GM23248 (cell line): ENCODE measurements around the gene FGF6. TPM values are rescaled to one million over a fixed set of nuclear protein-coding genes. Genes with fewer than 3 reads are reported as not detected.

ENCODE experiments used
- DNase-seq: peaks from one replicate; pipeline ENCODE4 v3.0.0-alpha.2; 2015
- H2AFZ ChIP-seq: fragments of 200-600 bp; sonication (generic); 2 replicates; pipeline ENCODE4 v1.6.1; 2016; ENCODE audit warnings: antibody characterized with exemption
- H3F3A ChIP-seq: fragments of 200-600 bp; sonication (generic); 2 replicates; pipeline ENCODE4 v1.6.1; 2016; ENCODE audit warnings: mild to moderate bottlenecking, antibody characterized with exemption, mixed run types; ENCODE audit not compliant: insufficient read depth
- H3K27ac ChIP-seq: fragments of 200-600 bp; sonication (generic); 2 replicates; pipeline ENCODE4 v1.5.1; 2016; ENCODE audit warnings: mild to moderate bottlenecking
- H3K27me3 ChIP-seq: fragments of 200-600 bp; sonication (generic); replicated peaks from 2 replicates; pipeline ENCODE4 v1.6.1; 2016; ENCODE audit warnings: mild to moderate bottlenecking; ENCODE audit not compliant: insufficient read depth
- H3K36me3 ChIP-seq: fragments of 200-600 bp; sonication (generic); 2 replicates; pipeline ENCODE4 v1.6.1; 2016; ENCODE audit warnings: low read depth, mild to moderate bottlenecking
- H3K4me1 ChIP-seq: fragments of 200-600 bp; sonication (generic); 2 replicates; pipeline ENCODE4 v1.6.1; 2016; ENCODE audit warnings: mild to moderate bottlenecking; ENCODE audit not compliant: insufficient read depth
- H3K4me2 ChIP-seq: fragments of 200-600 bp; sonication (generic); one replicate; pipeline ENCODE4 v1.6.1; 2016; ENCODE audit warnings: mild to moderate bottlenecking; ENCODE audit not compliant: unreplicated experiment
- H3K4me3 ChIP-seq: fragments of 200-600 bp; sonication (generic); 2 replicates; pipeline ENCODE4 v1.5.1; 2016; ENCODE audit warnings: mild to moderate bottlenecking
- H3K79me2 ChIP-seq: fragments of 200-600 bp; sonication (generic); 2 replicates; pipeline ENCODE4 v1.6.1; 2016; ENCODE audit warnings: mild to moderate bottlenecking; ENCODE audit not compliant: insufficient read depth
- H3K9ac ChIP-seq: fragments of 200-600 bp; sonication (generic); 2 replicates; pipeline ENCODE4 v1.6.1; 2016; ENCODE audit warnings: mild to moderate bottlenecking
- H3K9me2 ChIP-seq: fragments of 200-600 bp; sonication (generic); 2 replicates; pipeline ENCODE4 v1.6.1; 2016; ENCODE audit warnings: mixed run types, mild to moderate bottlenecking, moderate library complexity; ENCODE audit not compliant: insufficient read depth
- H3K9me3 ChIP-seq: fragments of 200-600 bp; sonication (generic); one replicate; pipeline ENCODE4 v1.6.1; 2017; ENCODE audit warnings: low read depth
- H4K20me1 ChIP-seq: fragments of 200-600 bp; sonication (generic); 2 replicates; pipeline ENCODE4 v1.6.0; 2016; ENCODE audit not compliant: insufficient read depth
- EZH2 ChIP-seq: fragments of 200-600 bp; sonication (generic); IDR thresholded peaks from 2 replicates; pipeline ENCODE4 v1.6.1; 2018; ENCODE audit warnings: antibody characterized with exemption, mild to moderate bottlenecking; ENCODE audit not compliant: insufficient read depth, poor library complexity, severe bottlenecking
- EZH2phosphoT487 ChIP-seq: fragments of 200-600 bp; sonication (generic); IDR thresholded peaks from 2 replicates; pipeline ENCODE4 v1.6.1; 2018; ENCODE audit warnings: antibody characterized with exemption, moderate library complexity, mild to moderate bottlenecking, low read depth; ENCODE audit not compliant: insufficient read depth
- WGBS, 2 experiments: methylation state at CpG; one replicate each; pipeline ENCODE4 v1.1.6; 2015 to 2017; ENCODE audit warnings: low lambda C conversion rate in 2 of 2, low coverage in 1 of 2; ENCODE audit errors: missing lambda C conversion rate in 2 of 2; 5-methylcytosine and 5-hydroxymethylcytosine counted together
- in situ Hi-C: fragments of 300-500 bp; cut with MboI; formaldehyde crosslinking; loops from 2 replicates; pipeline ENCODE4 v1.15.0; 2020
- polyA plus RNA-seq: library from polyadenylated mRNA; unstranded; fragments of >200 nt; fragmentation: Nextera tagmentation; extraction: Ambion mirVana; gene quantifications from 2 replicates; pipeline ENCODE4 v1.2.1, GENCODE V29; 2016
- total RNA-seq: library from RNA; depleted of rRNA; stranded (reverse); fragments of >200 nt; shearing (Covaris generic); gene quantifications from 2 replicates; pipeline ENCODE4 v1.2.3, GENCODE V29; 2014

The FGF6 gene
- total and polyA plus RNA-seq, 2 experiments from 2014 or later = not detected

GRCh38 chr12:4421590-4422031, 24.0 kb downstream of the FGF6 start:
- TF ChIP-seq EZH2phosphoT487 = no peak
- no peak for TF ChIP-seq EZH2
- H3K9me2 ChIP-seq = no peaks in the 10 kb centered on the region
- no peaks in the 10 kb centered on the region for H3K4me1 ChIP-seq
- 34 to 39% methylated on average over 4 of the region's 4 CpGs for WGBS, 2 experiments
- no peaks in the 10 kb centered on the region for H3F3A ChIP-seq
- DNase-seq = peak; percentile 54
- H3K36me3 ChIP-seq = no peaks in the 10 kb centered on the region
- no peaks in the 10 kb centered on the region for H3K9me3 ChIP-seq
- H4K20me1 ChIP-seq = no peaks in the 10 kb centered on the region
- no peak overlapping the region for H2AFZ ChIP-seq
- no peak overlapping the region for H3K9ac ChIP-seq
- H3K79me2 ChIP-seq = no peaks in the 10 kb centered on the region
- H3K27me3 ChIP-seq = peaks cover 29% of the 10 kb centered on the region
- in situ Hi-C loops = no loop called here
- H3K4me3 ChIP-seq = no peak overlapping the region
- H3K27ac ChIP-seq = no peak overlapping the region
- H3K4me2 ChIP-seq = no peak overlapping the region

GRCh38 chr12:4420138-4420670, 25.4 kb downstream of the FGF6 start:
- no peak for DNase-seq
- no peak overlapping the region for H3K9ac ChIP-seq
- H2AFZ ChIP-seq = no peak overlapping the region
- H3F3A ChIP-seq = no peaks in the 10 kb centered on the region
- peaks cover 41% of the 10 kb centered on the region for H3K27me3 ChIP-seq
- no peaks in the 10 kb centered on the region for H4K20me1 ChIP-seq
- no peaks in the 10 kb centered on the region for H3K4me1 ChIP-seq
- no peaks in the 10 kb centered on the region for H3K9me3 ChIP-seq
- no peaks in the 10 kb centered on the region for H3K79me2 ChIP-seq
- no peaks in the 10 kb centered on the region for H3K36me3 ChIP-seq
- TF ChIP-seq EZH2 (no peak), EZH2phosphoT487 (no peak)
- H3K4me3 ChIP-seq = no peak overlapping the region
- 63 to 66% methylated on average over 5 of the region's 5 CpGs for WGBS, 2 experiments
- in situ Hi-C loops = no loop called here
- no peaks in the 10 kb centered on the region for H3K9me2 ChIP-seq
- no peak overlapping the region for H3K4me2 ChIP-seq
- H3K27ac ChIP-seq = no peak overlapping the region

- no peaks in the 10 kb centered on the region for H3K4me1 ChIP-seq
- no peak overlapping the region for H3K27ac ChIP-seq
- H3K9me2 ChIP-seq = no peaks in the 10 kb centered on the region
- no peak overlapping the region for H2AFZ ChIP-seq
- H3K27me3 ChIP-seq = peaks cover 54% of the 10 kb centered on the region
- H3K9me3 ChIP-seq = no peaks in the 10 kb centered on the region
- no peak for DNase-seq
- no peak overlapping the region for H3K4me3 ChIP-seq
- no peaks in the 10 kb centered on the region for H4K20me1 ChIP-seq
- TF ChIP-seq EZH2phosphoT487 (no peak), EZH2 (no peak)
- in situ Hi-C loops = no loop called here
- H3K79me2 ChIP-seq = no peaks in the 10 kb centered on the region
- H3K36me3 ChIP-seq = no peaks in the 10 kb centered on the region
- no peak overlapping the region for H3K9ac ChIP-seq
- H3K4me2 ChIP-seq = no peak overlapping the region
- H3F3A ChIP-seq = no peaks in the 10 kb centered on the region
- 60 to 68% methylated on average over 5 of the region's 5 CpGs for WGBS, 2 experiments
These were observed 26.7 kb downstream of the FGF6 start for GRCh38 chr12:4418913-4419312.

DNA sequence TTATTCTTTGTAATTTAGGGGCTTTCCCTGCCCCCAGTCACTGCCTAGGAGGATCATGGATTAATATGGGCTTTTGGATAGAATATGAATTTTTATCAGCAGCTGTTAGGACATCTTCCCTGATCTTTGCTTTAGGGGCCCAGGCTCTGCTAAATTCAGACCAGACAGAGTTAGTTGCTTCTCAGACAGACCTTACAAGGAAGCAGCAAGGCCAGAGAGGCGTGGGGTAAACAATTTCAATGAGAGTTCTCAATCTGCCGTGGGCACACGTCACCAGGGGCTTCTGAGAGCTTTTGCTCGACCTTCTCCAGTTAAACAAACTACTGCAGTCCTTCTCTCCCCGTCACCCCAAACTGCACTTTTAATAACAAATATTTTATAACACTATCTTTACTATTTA, 27.7 kb downstream of the FGF6 start:
- Histone ChIP-seq H3K27ac (no peak overlapping the region), H3K4me2 (no peak overlapping the region), H3K9me3 (no peaks in the 10 kb centered on the region), H3K4me1 (no peaks in the 10 kb centered on the region), H3K9me2 (no peaks in the 10 kb centered on the region), H3F3A (no peaks in the 10 kb centered on the region), H3K9ac (no peak overlapping the region), H2AFZ (no peak overlapping the region), H3K36me3 (no peaks in the 10 kb centered on the region), H3K4me3 (no peak overlapping the region), H3K27me3 (peaks cover 61% of the 10 kb centered on the region), H4K20me1 (no peaks in the 10 kb centered on the region), H3K79me2 (no peaks in the 10 kb centered on the region)
- 18 to 28% methylated on average over 5 of the region's 5 CpGs for WGBS, 2 experiments
- TF ChIP-seq EZH2 = no peak
- no peak for TF ChIP-seq EZH2phosphoT487
- in situ Hi-C loops = no loop called here
- no peak for DNase-seq

- H3K79me2 ChIP-seq = no peaks in the 10 kb centered on the region
- TF ChIP-seq EZH2 (no peak), EZH2phosphoT487 (no peak)
- H4K20me1 ChIP-seq = no peaks in the 10 kb centered on the region
- H3F3A ChIP-seq = no peaks in the 10 kb centered on the region
- no peak overlapping the region for H3K9ac ChIP-seq
- peaks cover 66% of the 10 kb centered on the region for H3K27me3 ChIP-seq
- H2AFZ ChIP-seq = no peak overlapping the region
- DNase-seq = no peak
- in situ Hi-C loops = no loop called here
- H3K9me2 ChIP-seq = no peaks in the 10 kb centered on the region
- H3K4me2 ChIP-seq = no peak overlapping the region
- H3K4me3 ChIP-seq = no peak overlapping the region
- H3K36me3 ChIP-seq = no peaks in the 10 kb centered on the region
- WGBS, 2 experiments = 0 to 6% methylated on average over 6 of the region's 6 CpGs
- no peaks in the 10 kb centered on the region for H3K9me3 ChIP-seq
- H3K27ac ChIP-seq = no peak overlapping the region
- H3K4me1 ChIP-seq = no peaks in the 10 kb centered on the region
These were observed 28.2 kb downstream of the FGF6 start for GRCh38 chr12:4417455-4417854.
